Measurements from ENCODE around the gene PCSK7.

- no peak for TF ChIP-seq CTCF (IDR thresholded peaks at IDR 0.05)
- TF ChIP-seq POLR2A (IDR thresholded peaks at IDR 0.05): no peak
These were observed 13.5 kb downstream of the PCSK7 start for GRCh38 chr11:117218133-117218915.

Data from prostate gland (tissue), 2 donors.